ENCODE measurements around the gene CLDN9.

The CLDN9 gene

DNA sequence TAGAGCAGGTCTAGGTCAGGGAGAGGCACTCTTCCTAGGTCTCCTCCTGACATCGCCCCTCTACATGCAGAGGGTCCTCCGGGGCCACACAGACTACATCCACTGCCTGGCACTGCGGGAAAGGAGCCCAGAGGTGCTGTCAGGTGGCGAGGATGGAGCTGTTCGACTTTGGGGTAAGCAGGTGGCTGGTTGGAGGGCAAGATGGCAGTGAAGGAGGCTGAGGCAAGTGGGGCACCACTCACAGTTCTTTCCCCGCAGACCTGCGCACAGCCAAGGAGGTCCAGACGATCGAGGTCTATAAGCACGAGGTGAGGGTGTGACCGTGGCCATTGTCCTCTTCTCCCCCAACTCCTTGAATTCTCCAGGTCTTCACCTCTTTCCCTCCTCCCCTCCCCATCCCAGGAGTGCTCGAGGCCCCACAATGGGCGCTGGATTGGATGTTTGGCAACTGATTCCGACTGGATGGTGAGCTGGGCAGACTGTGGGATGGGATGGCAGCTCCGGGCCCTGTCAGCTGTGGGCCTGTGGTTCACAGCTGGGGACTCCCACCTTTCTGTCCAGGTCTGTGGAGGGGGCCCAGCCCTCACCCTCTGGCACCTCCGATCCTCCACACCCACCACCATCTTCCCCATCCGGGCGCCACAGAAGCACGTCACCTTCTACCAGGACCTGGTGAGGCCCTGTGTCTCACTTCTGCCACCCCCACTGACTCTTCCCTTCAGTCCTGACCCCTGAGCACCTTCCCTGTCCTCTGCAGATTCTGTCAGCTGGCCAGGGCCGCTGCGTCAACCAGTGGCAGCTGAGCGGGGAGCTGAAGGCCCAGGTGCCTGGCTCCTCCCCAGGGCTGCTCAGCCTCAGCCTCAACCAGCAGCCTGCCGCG is 14.1 kb downstream of the CLDN9 start:
- Histone ChIP-seq H3K9me3 (ENCODE audit: control insufficient read depth, low read length) (no peaks in the 10 kb centered on the region), H3K4me1 (ENCODE audit: control insufficient read depth, insufficient read depth, low read length, poor library complexity, severe bottlenecking) (peaks cover 18% of the 10 kb centered on the region), H3K36me3 (ENCODE audit: control insufficient read depth, insufficient read depth, low read length) (peaks cover 31% of the 10 kb centered on the region), H3K27ac (ENCODE audit: low read depth, low read length, severe bottlenecking) (no peak overlapping the region), H3K4me3 (ENCODE audit: extremely low read depth, insufficient read depth, low read length, poor library complexity, severe bottlenecking) (no peak overlapping the region)
- 95 to 98% methylated on average over 15 to 22 of the region's 24 CpGs for WGBS, 2 experiments (ENCODE audit: insufficient coverage in 2 of 2)

GRCh38 chr16:3027489-3027795 is 14.7 kb downstream of the CLDN9 start:
- Histone ChIP-seq H3K9me3 (ENCODE audit: control insufficient read depth, low read length) (no peaks in the 10 kb centered on the region), H3K27ac (ENCODE audit: low read depth, low read length, severe bottlenecking) (no peak overlapping the region), H3K4me3 (ENCODE audit: extremely low read depth, insufficient read depth, low read length, poor library complexity, severe bottlenecking) (no peak overlapping the region), H3K4me1 (ENCODE audit: control insufficient read depth, insufficient read depth, low read length, poor library complexity, severe bottlenecking) (peaks cover 18% of the 10 kb centered on the region), H3K36me3 (ENCODE audit: control insufficient read depth, insufficient read depth, low read length) (peaks cover 28% of the 10 kb centered on the region)
- 98% methylated on average over 5 of the region's 8 CpGs; no CpG with 5 or more reads in 1 of the 2 experiments for WGBS, 2 experiments (ENCODE audit: insufficient coverage in 2 of 2)

- H3K9me3 ChIP-seq (ENCODE audit: control insufficient read depth, low read length) = no peaks in the 10 kb centered on the region
- no peak overlapping the region for H3K4me3 ChIP-seq (ENCODE audit: extremely low read depth, insufficient read depth, low read length, poor library complexity, severe bottlenecking)
- peaks cover 24% of the 10 kb centered on the region for H3K36me3 ChIP-seq (ENCODE audit: control insufficient read depth, insufficient read depth, low read length)
- peak overlapping the region; percentile 23 for H3K27ac ChIP-seq (ENCODE audit: low read depth, low read length, severe bottlenecking)
- 9 to 12% methylated on average over 48 to 53 of the region's 58 CpGs for WGBS, 2 experiments (ENCODE audit: insufficient coverage in 2 of 2)
- H3K4me1 ChIP-seq (ENCODE audit: control insufficient read depth, insufficient read depth, low read length, poor library complexity, severe bottlenecking) = peaks cover 12% of the 10 kb centered on the region
These were observed 15.4 kb downstream of the CLDN9 start for GRCh38 chr16:3027983-3028715.

DNA sequence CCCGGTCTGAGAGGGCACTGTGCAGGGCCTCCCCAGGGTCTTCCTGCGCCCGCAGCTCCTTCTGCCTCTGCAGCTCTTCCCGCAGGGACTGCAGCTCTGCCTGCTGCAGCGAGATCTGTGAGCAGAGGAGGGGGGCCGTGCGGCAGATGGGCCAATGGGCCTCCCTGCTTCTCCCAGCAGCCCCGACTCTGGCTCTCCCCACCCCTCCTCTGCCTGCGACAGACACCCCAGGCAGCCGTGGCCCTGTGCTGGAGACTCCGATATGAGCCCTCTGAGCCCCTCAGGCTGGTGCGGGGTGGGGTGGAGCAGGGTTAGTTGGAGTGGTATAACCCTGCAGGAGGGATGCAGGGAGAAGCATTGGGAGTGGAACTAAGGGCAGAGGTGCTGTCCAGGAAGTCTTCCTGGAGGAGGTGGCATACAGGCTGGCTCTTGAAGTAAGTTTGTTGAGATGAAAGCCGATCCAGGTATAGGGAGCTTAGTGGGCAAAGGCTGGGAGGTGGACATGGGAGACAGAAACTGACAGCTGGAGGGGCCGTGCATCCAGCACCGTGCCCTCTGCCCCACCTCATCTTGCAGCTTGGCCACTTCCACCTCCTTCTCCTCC is 16.1 kb downstream of the CLDN9 start:
- Histone ChIP-seq H3K27ac (ENCODE audit: low read depth, low read length, severe bottlenecking) (no peak overlapping the region), H3K36me3 (ENCODE audit: control insufficient read depth, insufficient read depth, low read length) (peaks cover 20% of the 10 kb centered on the region), H3K4me1 (ENCODE audit: control insufficient read depth, insufficient read depth, low read length, poor library complexity, severe bottlenecking) (peaks cover 8% of the 10 kb centered on the region), H3K4me3 (ENCODE audit: extremely low read depth, insufficient read depth, low read length, poor library complexity, severe bottlenecking) (no peak overlapping the region), H3K9me3 (ENCODE audit: control insufficient read depth, low read length) (no peaks in the 10 kb centered on the region)
- WGBS, 2 experiments (ENCODE audit: insufficient coverage in 2 of 2) = 70 to 75% methylated on average over 6 to 13 of the region's 15 CpGs

GRCh38 chr16:3029491-3030221 is 16.9 kb downstream of the CLDN9 start:
- Histone ChIP-seq H3K4me3 (ENCODE audit: extremely low read depth, insufficient read depth, low read length, poor library complexity, severe bottlenecking) (no peak overlapping the region), H3K4me1 (ENCODE audit: control insufficient read depth, insufficient read depth, low read length, poor library complexity, severe bottlenecking) (peaks cover 8% of the 10 kb centered on the region), H3K9me3 (ENCODE audit: control insufficient read depth, low read length) (no peaks in the 10 kb centered on the region), H3K36me3 (ENCODE audit: control insufficient read depth, insufficient read depth, low read length) (peaks cover 20% of the 10 kb centered on the region), H3K27ac (ENCODE audit: low read depth, low read length, severe bottlenecking) (no peak overlapping the region)
- WGBS, 2 experiments (ENCODE audit: insufficient coverage in 2 of 2) = 88 to 89% methylated on average over 57 to 59 of the region's 59 CpGs

GRCh38 chr16:3030222-3031212 is 17.8 kb downstream of the CLDN9 start:
- Histone ChIP-seq H3K4me1 (ENCODE audit: control insufficient read depth, insufficient read depth, low read length, poor library complexity, severe bottlenecking) (peaks cover 8% of the 10 kb centered on the region), H3K27ac (ENCODE audit: low read depth, low read length, severe bottlenecking) (no peak overlapping the region), H3K4me3 (ENCODE audit: extremely low read depth, insufficient read depth, low read length, poor library complexity, severe bottlenecking) (no peak overlapping the region), H3K36me3 (ENCODE audit: control insufficient read depth, insufficient read depth, low read length) (peaks cover 18% of the 10 kb centered on the region), H3K9me3 (ENCODE audit: control insufficient read depth, low read length) (no peaks in the 10 kb centered on the region)
- 89 to 93% methylated on average over 23 to 31 of the region's 33 CpGs for WGBS, 2 experiments (ENCODE audit: insufficient coverage in 2 of 2)

DNA sequence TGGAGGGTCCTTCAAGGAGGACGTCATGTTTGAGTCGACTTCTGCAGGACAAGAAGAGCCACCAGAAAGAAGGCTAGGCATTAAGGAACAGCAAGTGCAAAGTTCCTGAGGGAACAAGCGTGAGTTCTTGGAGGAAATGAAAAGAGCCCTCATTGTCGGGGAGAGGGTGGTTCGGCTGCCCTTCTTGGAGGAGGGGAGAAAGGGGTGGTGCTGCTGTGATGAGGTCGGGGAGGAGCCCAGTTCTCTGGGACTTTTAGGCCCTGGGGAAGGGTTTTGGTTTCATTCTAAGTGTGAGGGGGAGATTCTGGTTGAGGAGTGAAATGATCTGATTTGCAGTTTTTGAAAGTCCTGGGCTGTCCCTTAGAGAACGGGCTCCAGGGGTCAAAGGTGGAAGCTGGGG is 19.9 kb downstream of the CLDN9 start:
- Histone ChIP-seq H3K4me1 (ENCODE audit: control insufficient read depth, insufficient read depth, low read length, poor library complexity, severe bottlenecking) (peaks cover 7% of the 10 kb centered on the region), H3K36me3 (ENCODE audit: control insufficient read depth, insufficient read depth, low read length) (no peaks in the 10 kb centered on the region), H3K27ac (ENCODE audit: low read depth, low read length, severe bottlenecking) (no peak overlapping the region), H3K4me3 (ENCODE audit: extremely low read depth, insufficient read depth, low read length, poor library complexity, severe bottlenecking) (no peak overlapping the region), H3K9me3 (ENCODE audit: control insufficient read depth, low read length) (no peaks in the 10 kb centered on the region)
- 68% methylated on average over 6 to 7 of the region's 7 CpGs for WGBS, 2 experiments (ENCODE audit: insufficient coverage in 2 of 2)

DNA sequence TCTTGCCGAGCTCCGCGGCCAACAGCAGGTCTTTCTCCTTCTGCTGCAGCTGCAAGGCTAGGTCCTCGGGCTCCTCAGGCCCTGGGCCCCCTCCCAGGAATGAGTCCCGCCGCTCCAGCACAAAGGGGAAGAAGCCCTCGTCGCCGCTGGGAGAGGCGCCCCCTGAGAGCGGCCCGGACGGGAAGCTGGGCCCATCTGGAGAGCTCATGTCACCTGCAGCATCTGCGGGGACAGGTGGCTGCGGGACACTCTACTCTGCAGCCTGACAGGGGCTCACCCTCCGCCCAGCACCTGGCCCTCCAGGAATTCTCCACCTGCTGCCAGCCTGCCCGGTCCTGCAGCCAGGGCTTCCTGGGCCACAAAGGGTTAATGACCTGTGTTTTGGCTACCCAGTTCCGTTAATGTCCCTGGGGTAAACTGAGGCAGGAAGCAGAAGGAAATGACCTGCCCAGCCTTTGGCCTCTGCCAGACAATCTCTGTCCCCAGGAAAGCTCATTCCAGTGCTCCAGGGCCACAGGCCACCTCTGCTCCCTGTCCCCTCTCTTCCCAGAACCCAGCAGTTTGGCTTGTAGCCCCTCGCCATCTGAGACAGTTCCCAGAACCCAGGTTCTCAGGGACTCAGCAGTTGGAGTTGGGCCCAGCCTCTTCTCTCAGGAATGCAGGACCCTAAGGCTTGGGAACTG is 22.7 kb downstream of the CLDN9 start:
- Histone ChIP-seq H3K36me3 (ENCODE audit: control insufficient read depth, insufficient read depth, low read length) (no peaks in the 10 kb centered on the region), H3K4me1 (ENCODE audit: control insufficient read depth, insufficient read depth, low read length, poor library complexity, severe bottlenecking) (no peaks in the 10 kb centered on the region), H3K9me3 (ENCODE audit: control insufficient read depth, low read length) (no peaks in the 10 kb centered on the region), H3K27ac (ENCODE audit: low read depth, low read length, severe bottlenecking) (no peak overlapping the region), H3K4me3 (ENCODE audit: extremely low read depth, insufficient read depth, low read length, poor library complexity, severe bottlenecking) (no peak overlapping the region)
- WGBS, 2 experiments (ENCODE audit: insufficient coverage in 2 of 2) = 62 to 74% methylated on average over 8 to 19 of the region's 19 CpGs

- Histone ChIP-seq H3K4me3 (ENCODE audit: extremely low read depth, insufficient read depth, low read length, poor library complexity, severe bottlenecking) (no peak overlapping the region), H3K4me1 (ENCODE audit: control insufficient read depth, insufficient read depth, low read length, poor library complexity, severe bottlenecking) (no peaks in the 10 kb centered on the region)
- 8 to 13% methylated on average over 20 to 25 of the region's 40 CpGs for whole genome bisulfite sequencing, 2 experiments (ENCODE audit: insufficient coverage in 2 of 2)
These were observed 23.4 kb downstream of the CLDN9 start for GRCh38 chr16:3035972-3036725.

More at GRCh38 chr16:3035972-3036725, 23.4 kb downstream of the CLDN9 start:
- Histone ChIP-seq H3K27ac (ENCODE audit: low read depth, low read length, severe bottlenecking) (no peak overlapping the region), H3K9me3 (ENCODE audit: control insufficient read depth, low read length) (no peaks in the 10 kb centered on the region), H3K36me3 (ENCODE audit: control insufficient read depth, insufficient read depth, low read length) (no peaks in the 10 kb centered on the region)

Measured in mesodermal cell (in vitro differentiated cells).